SK-N-SH (cell line): Measurements from ENCODE around the gene FNDC3B. TPM values are rescaled to one million over a fixed set of nuclear protein-coding genes. Genes with fewer than 3 reads are reported as not detected.

Source experiments
- CTCF ChIA-PET: fragments of 300-600, 350-600 bp; formaldehyde crosslinking; extraction: SDS; loops from one replicate; lab custom pipeline; 2021; lab: Yijun Ruan, JAX
- POLR2A ChIA-PET: fragments of 350-600 bp; sonication (Branson Sonifier 250); formaldehyde crosslinking; extraction: SDS; loops from one replicate; lab custom pipeline; 2020; ENCODE audit warnings: antibody characterized with exemption, inconsistent platforms; lab: Yijun Ruan, JAX
- DNase-seq: peaks from one replicate; pipeline ENCODE4 v3.0.0; 2012
- H2AFZ ChIP-seq: fragments of 200-600 bp; sonication (generic); 2 replicates; pipeline ENCODE4 v1.8.1; 2016; ENCODE audit warnings: antibody characterized with exemption, mild to moderate bottlenecking, low read depth
- H3F3A ChIP-seq: fragments of 200-600 bp; sonication (generic); replicated peaks from 2 replicates; pipeline ENCODE3; 2016; ENCODE audit warnings: antibody characterized with exemption, mild to moderate bottlenecking; ENCODE audit not compliant: insufficient read depth
- H3K27ac ChIP-seq, 2 experiments: fragments of 200-500 bp in 1 of 2; fragments of 200-600 bp in 1 of 2; sonication (Bioruptor generic) in 1 of 2; sonication (generic), shearing (Covaris generic) in 1 of 2; 2 replicates each; pipeline versions ENCODE4 v1.5.1 to v1.6.1; 2014 to 2016; ENCODE audit warnings: low read depth in 2 of 2, inconsistent platforms in 1 of 2, low read length in 1 of 2, mild to moderate bottlenecking in 1 of 2, mixed read lengths in 1 of 2
- H3K27me3 ChIP-seq: fragments of 200-600 bp; sonication (generic), shearing (Covaris generic); 2 replicates; pipeline ENCODE4 v1.6.1; 2016; ENCODE audit warnings: mixed run types; ENCODE audit not compliant: insufficient read depth
- H3K36me3 ChIP-seq, 2 experiments: fragments of 200-500 bp in 1 of 2; fragments of 200-600 bp in 1 of 2; sonication (Bioruptor generic) in 1 of 2; sonication (generic) in 1 of 2; replicated peaks in 1 of 2; 2 replicates each; pipeline versions ENCODE3 to v1.5.1; 2014 to 2016; ENCODE audit warnings: low read length in 1 of 2, mild to moderate bottlenecking in 1 of 2; ENCODE audit not compliant: insufficient read depth in 2 of 2, control insufficient read depth in 1 of 2
- H3K4me1 ChIP-seq, 2 experiments: fragments of 200-500 bp in 1 of 2; fragments of 200-600 bp in 1 of 2; sonication (Bioruptor generic) in 1 of 2; sonication (generic), shearing (Covaris generic) in 1 of 2; 2 replicates each; pipeline versions ENCODE4 v1.5.1 to v1.6.1; 2014 to 2016; ENCODE audit warnings: low read depth in 1 of 2, low read length in 1 of 2, mixed run types in 1 of 2; ENCODE audit not compliant: insufficient read depth in 2 of 2, control insufficient read depth in 1 of 2
- H3K4me2 ChIP-seq: fragments of 200-600 bp; sonication (generic), shearing (Covaris generic); 2 replicates; pipeline ENCODE4 v1.6.1; 2017; ENCODE audit warnings: mixed run types
- H3K4me3 ChIP-seq, 2 experiments: fragments of 200-500 bp in 1 of 2; fragments of 200-600 bp in 1 of 2; sonication (Bioruptor generic) in 1 of 2; sonication (generic), shearing (Covaris generic) in 1 of 2; 2 replicates each; pipeline versions ENCODE4 v1.5.1 to v1.8.1; 2014 to 2016; ENCODE audit warnings: low read depth in 2 of 2, inconsistent platforms in 1 of 2, low read length in 1 of 2, mild to moderate bottlenecking in 1 of 2, mixed read lengths in 1 of 2, moderate library complexity in 1 of 2
- H3K79me2 ChIP-seq: fragments of 200-600 bp; sonication (generic); 2 replicates; pipeline ENCODE4 v1.8.1; 2017; ENCODE audit warnings: mild to moderate bottlenecking; ENCODE audit not compliant: insufficient read depth
- H3K9ac ChIP-seq: fragments of 200-600 bp; sonication (generic); 2 replicates; pipeline ENCODE4 v1.6.1; 2017; ENCODE audit warnings: mixed run types
- H3K9me2 ChIP-seq: fragments of 200-600 bp; sonication (generic); 2 replicates; pipeline ENCODE4 v1.6.1; 2017; ENCODE audit warnings: mixed run types
- H3K9me3 ChIP-seq: fragments of 200-600 bp; sonication (generic); 2 replicates; pipeline ENCODE4 v1.6.1; 2017; ENCODE audit warnings: mixed run types, mild to moderate bottlenecking, moderate library complexity
- H4K20me1 ChIP-seq: fragments of 200-600 bp; sonication (generic); 2 replicates; pipeline ENCODE4 v1.6.1; 2017; ENCODE audit warnings: mild to moderate bottlenecking, mixed run types; ENCODE audit not compliant: insufficient read depth
- ELF1 ChIP-seq: IDR thresholded peaks from 2 replicates; pipeline ENCODE4 v1.4.0; 2012
- EP300 ChIP-seq, 2 experiments: IDR thresholded peaks; 2 replicates each; pipeline versions ENCODE4 v1.4.0 to v1.6.1; 2012; ENCODE audit warnings: borderline replicate concordance in 1 of 2, low read depth in 1 of 2, low read length in 1 of 2
- EZH2phosphoT487 ChIP-seq: fragments of 200-600 bp; sonication (generic); IDR thresholded peaks from 2 replicates; pipeline ENCODE4 v1.6.1; 2017; ENCODE audit warnings: low read depth, mixed run types, mild to moderate bottlenecking, antibody characterized with exemption, moderate library complexity, borderline replicate concordance
- FOXM1 ChIP-seq: IDR thresholded peaks from 2 replicates; pipeline ENCODE4 v1.4.0; 2012; ENCODE audit warnings: low read depth, mild to moderate bottlenecking
- GABPA ChIP-seq: IDR thresholded peaks from 2 replicates; pipeline ENCODE4 v1.4.0; 2012; ENCODE audit warnings: low read depth, mild to moderate bottlenecking
- JUND ChIP-seq: IDR thresholded peaks from 2 replicates; pipeline ENCODE4 v1.4.0; 2012
- NFIC ChIP-seq: IDR thresholded peaks from 2 replicates; pipeline ENCODE4 v1.4.0; 2012; ENCODE audit warnings: borderline replicate concordance
- NRF1 ChIP-seq: IDR thresholded peaks from 2 replicates; pipeline ENCODE4 v1.6.1; 2012; ENCODE audit warnings: low read depth, mild to moderate bottlenecking, low read length
- RAD21 ChIP-seq: IDR thresholded peaks from 2 replicates; pipeline ENCODE4 v1.6.1; 2012; ENCODE audit warnings: mild to moderate bottlenecking, low read length
- RCOR1 ChIP-seq: fragments of 150-350 bp; IDR thresholded peaks from 2 replicates; pipeline ENCODE4 v1.6.1; 2017; ENCODE audit warnings: antibody characterized with exemption, low read length
- RFX5 ChIP-seq: IDR thresholded peaks from 2 replicates; pipeline ENCODE4 v1.6.1; 2012; ENCODE audit warnings: mild to moderate bottlenecking, improper control_type of control experiment, low read length
- RXRA ChIP-seq: IDR thresholded peaks from 2 replicates; pipeline ENCODE4 v1.4.0; 2012; ENCODE audit warnings: low read depth, mild to moderate bottlenecking, borderline replicate concordance
- SIN3A ChIP-seq: IDR thresholded peaks from 2 replicates; pipeline ENCODE4 v1.6.1; 2012; ENCODE audit warnings: low read depth, mild to moderate bottlenecking, low read length, moderate library complexity, borderline replicate concordance
- SMC3 ChIP-seq: IDR thresholded peaks from 2 replicates; pipeline ENCODE4 v1.6.1; 2012; ENCODE audit warnings: low read depth, low read length, improper control_type of control experiment
- TCF12 ChIP-seq: IDR thresholded peaks from 2 replicates; pipeline ENCODE4 v1.4.0; 2012
- YY1 ChIP-seq: IDR thresholded peaks from 2 replicates; pipeline ENCODE4 v1.4.0; 2012; ENCODE audit warnings: low read depth, mild to moderate bottlenecking
- WGBS: methylation state at CpG from one replicate; pipeline ENCODE4 v1.1.6; 2017; ENCODE audit warnings: low lambda C conversion rate; 5-methylcytosine and 5-hydroxymethylcytosine counted together
- polyA plus RNA-seq, 3 experiments: library from polyadenylated mRNA; depleted of rRNA; stranded (reverse); fragments of >200 nt; gene quantifications; 2 replicates each; pipeline ENCODE4 v1.2.3, GENCODE V29; 2012
- TF ChIP-seq, protein P1 (sequence below): IDR thresholded peaks from 2 replicates; pipeline ENCODE4 v1.4.0; 2012; ENCODE audit warnings: low read depth, borderline replicate concordance
- TF ChIP-seq, protein P2 (sequence below): fragments of 150-350 bp; IDR thresholded peaks from 2 replicates; pipeline ENCODE4 v1.6.1; 2017; ENCODE audit warnings: antibody characterized with exemption, low read length, low read depth, borderline replicate concordance
- TF ChIP-seq, protein P3 (sequence below): fragments of 200-600 bp; sonication (generic); IDR thresholded peaks from 2 replicates; pipeline ENCODE4 v1.6.1; 2017; ENCODE audit warnings: antibody characterized with exemption, mild to moderate bottlenecking, moderate library complexity

Gene FNDC3B
- polyA plus RNA-seq, 1 of the 3 experiments (the other 2 are of a cell fraction): 10.4 TPM

DNA sequence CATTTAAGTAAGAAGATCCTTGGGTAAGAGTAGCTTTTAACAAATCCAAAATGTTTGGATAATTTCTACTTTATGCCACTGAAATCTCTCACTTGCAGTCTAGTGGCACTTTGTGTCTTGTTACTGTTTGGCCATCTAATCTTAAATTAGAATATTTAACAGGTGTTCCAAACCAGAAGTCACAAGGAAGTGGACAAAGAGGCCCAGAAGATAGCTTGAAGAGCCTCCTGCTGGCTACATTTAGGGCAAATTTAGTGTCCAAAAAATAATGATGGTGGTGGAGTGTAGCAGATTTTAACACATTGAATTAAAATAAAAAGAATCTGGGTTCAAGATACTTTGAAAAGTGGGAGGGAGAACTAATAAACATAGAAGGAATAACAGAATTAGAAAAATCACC, 236.7 kb downstream of the FNDC3B start (continued):
- TF ChIP-seq, protein P1, sequence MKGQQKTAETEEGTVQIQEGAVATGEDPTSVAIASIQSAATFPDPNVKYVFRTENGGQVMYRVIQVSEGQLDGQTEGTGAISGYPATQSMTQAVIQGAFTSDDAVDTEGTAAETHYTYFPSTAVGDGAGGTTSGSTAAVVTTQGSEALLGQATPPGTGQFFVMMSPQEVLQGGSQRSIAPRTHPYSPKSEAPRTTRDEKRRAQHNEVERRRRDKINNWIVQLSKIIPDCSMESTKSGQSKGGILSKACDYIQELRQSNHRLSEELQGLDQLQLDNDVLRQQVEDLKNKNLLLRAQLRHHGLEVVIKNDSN: no peak
- TF ChIP-seq YY1 (no peak), RXRA (no peak), NFIC (no peak), NRF1 (no peak), JUND (no peak)

DNA sequence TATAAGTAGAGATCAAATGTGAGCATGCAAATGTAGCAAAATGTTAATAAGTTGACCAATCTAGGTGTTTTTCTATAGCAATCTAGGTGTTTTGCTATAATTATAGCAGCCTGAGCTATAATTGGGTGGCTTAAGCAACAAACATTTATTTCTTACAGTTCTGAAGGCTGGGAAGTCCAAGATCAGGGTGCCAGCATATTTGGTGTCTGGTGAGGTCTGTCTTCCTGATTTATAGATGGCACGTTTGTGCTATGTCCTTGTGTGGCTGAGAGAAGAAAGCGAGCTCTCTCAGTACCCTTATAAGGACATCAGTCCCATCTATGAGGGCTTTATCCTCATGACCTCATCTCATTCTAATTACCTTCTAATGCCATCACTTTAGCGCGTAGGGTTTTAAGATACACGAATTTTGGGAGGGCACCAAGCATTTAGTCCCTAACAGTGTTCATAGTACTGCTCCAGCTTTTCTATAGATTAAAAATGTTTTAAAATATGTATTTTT, 237.8 kb downstream of the FNDC3B start:
- 91% methylated on average over 5 of the region's 5 CpGs for WGBS
- TF ChIP-seq SIN3A (no peak), SMC3 (no peak), EZH2phosphoT487 (no peak), FOXM1 (no peak), EP300 (IDR thresholded peaks at IDR 0.05; ENCODE audit: borderline replicate concordance in 1 of 2, low read depth in 1 of 2, low read length in 1 of 2) (no peak), YY1 (no peak), TCF12 (no peak), RAD21 (no peak), RFX5 (no peak), NRF1 (no peak), ELF1 (no peak), GABPA (no peak), RCOR1 (no peak)
- TF ChIP-seq, protein P2, sequence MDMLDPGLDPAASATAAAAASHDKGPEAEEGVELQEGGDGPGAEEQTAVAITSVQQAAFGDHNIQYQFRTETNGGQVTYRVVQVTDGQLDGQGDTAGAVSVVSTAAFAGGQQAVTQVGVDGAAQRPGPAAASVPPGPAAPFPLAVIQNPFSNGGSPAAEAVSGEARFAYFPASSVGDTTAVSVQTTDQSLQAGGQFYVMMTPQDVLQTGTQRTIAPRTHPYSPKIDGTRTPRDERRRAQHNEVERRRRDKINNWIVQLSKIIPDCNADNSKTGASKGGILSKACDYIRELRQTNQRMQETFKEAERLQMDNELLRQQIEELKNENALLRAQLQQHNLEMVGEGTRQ: no peak
- TF ChIP-seq, protein P3, sequence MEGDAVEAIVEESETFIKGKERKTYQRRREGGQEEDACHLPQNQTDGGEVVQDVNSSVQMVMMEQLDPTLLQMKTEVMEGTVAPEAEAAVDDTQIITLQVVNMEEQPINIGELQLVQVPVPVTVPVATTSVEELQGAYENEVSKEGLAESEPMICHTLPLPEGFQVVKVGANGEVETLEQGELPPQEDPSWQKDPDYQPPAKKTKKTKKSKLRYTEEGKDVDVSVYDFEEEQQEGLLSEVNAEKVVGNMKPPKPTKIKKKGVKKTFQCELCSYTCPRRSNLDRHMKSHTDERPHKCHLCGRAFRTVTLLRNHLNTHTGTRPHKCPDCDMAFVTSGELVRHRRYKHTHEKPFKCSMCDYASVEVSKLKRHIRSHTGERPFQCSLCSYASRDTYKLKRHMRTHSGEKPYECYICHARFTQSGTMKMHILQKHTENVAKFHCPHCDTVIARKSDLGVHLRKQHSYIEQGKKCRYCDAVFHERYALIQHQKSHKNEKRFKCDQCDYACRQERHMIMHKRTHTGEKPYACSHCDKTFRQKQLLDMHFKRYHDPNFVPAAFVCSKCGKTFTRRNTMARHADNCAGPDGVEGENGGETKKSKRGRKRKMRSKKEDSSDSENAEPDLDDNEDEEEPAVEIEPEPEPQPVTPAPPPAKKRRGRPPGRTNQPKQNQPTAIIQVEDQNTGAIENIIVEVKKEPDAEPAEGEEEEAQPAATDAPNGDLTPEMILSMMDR: no peak
- Histone ChIP-seq H3K27me3 (no peaks in the 10 kb centered on the region), H3K27ac (no peak overlapping the region), H3K9ac (no peak overlapping the region), H2AFZ (no peak overlapping the region), H4K20me1 (peaks cover 22% of the 10 kb centered on the region), H3K79me2 (peaks cover 62% of the 10 kb centered on the region; the same call in 1 of the 2 replicates), H3K36me3 (peaks cover 0 to 22% of the 10 kb centered on the region in 2 experiments), H3K4me1 (peaks cover 4 to 12% of the 10 kb centered on the region in 2 experiments), H3K4me3 (no peak overlapping the region), H3F3A (peaks cover 28% of the 10 kb centered on the region), H3K4me2 (no peak overlapping the region), H3K9me2 (no peaks in the 10 kb centered on the region), H3K9me3 (no peaks in the 10 kb centered on the region)
- no peak for DNase-seq
- ChIA-PET POLR2A (no interaction called here), CTCF (interaction anchor here (0.7 to 0.9 kb wide), 2 partner anchors 16 to 184 kb away, joined by 3 read pairs; no protein-coding TSS in a partner anchor)
